ENCODE measurements around the gene PIK3R5.

PIK3R5 gene

GRCh38 chr17:8953156-8953885 lies 12.2 kb downstream of the PIK3R5 start:
- Histone ChIP-seq H2AFZ (ENCODE audit: low read depth) (no peak overlapping the region), H3K79me2 (ENCODE audit: insufficient read depth, low read depth) (no peaks in the 10 kb centered on the region), H3K4me1 (ENCODE audit: low read depth, poor library complexity, severe bottlenecking) (no peaks in the 10 kb centered on the region), H4K20me1 (ENCODE audit: insufficient read depth) (no peaks in the 10 kb centered on the region), H3K4me2 (no peak overlapping the region), H3K9ac (no peak overlapping the region), H3K27me3 (ENCODE audit: insufficient read depth, low read depth) (no peaks in the 10 kb centered on the region), H3K4me3 (IDR thresholded peaks at IDR 0.05; ENCODE audit: insufficient read depth, low read depth, low read length) (no peak overlapping the region), H3K27ac (no peak overlapping the region), H3K36me3 (ENCODE audit: insufficient read depth) (no peaks in the 10 kb centered on the region)
- TF ChIP-seq CTCF (conservative IDR thresholded peaks at IDR 0.05; ENCODE audit: low read depth, low read length) = no peak

- no peaks in the 10 kb centered on the region for H3K27me3 ChIP-seq (ENCODE audit: insufficient read depth, low read depth)
- no peaks in the 10 kb centered on the region for H4K20me1 ChIP-seq (ENCODE audit: insufficient read depth)
- H3K79me2 ChIP-seq (ENCODE audit: insufficient read depth, low read depth) = no peaks in the 10 kb centered on the region
- H3K4me1 ChIP-seq (ENCODE audit: low read depth, poor library complexity, severe bottlenecking) = no peaks in the 10 kb centered on the region
- no peak for TF ChIP-seq CTCF (conservative IDR thresholded peaks at IDR 0.05; ENCODE audit: low read depth, low read length)
- H3K4me2 ChIP-seq = no peak overlapping the region
- H3K27ac ChIP-seq = no peak overlapping the region
- H3K36me3 ChIP-seq (ENCODE audit: insufficient read depth) = no peaks in the 10 kb centered on the region
- H2AFZ ChIP-seq (ENCODE audit: low read depth) = no peak overlapping the region
- no peak overlapping the region for H3K4me3 ChIP-seq (IDR thresholded peaks at IDR 0.05; ENCODE audit: insufficient read depth, low read depth, low read length)
- H3K9ac ChIP-seq = no peak overlapping the region
These were observed 13.3 kb downstream of the PIK3R5 start for GRCh38 chr17:8952191-8952590.

GRCh38 chr17:8951206-8951605 lies 14.3 kb downstream of the PIK3R5 start:
- H3K4me1 ChIP-seq (ENCODE audit: low read depth, poor library complexity, severe bottlenecking) = no peaks in the 10 kb centered on the region
- no peak for TF ChIP-seq CTCF (conservative IDR thresholded peaks at IDR 0.05; ENCODE audit: low read depth, low read length)
- H3K79me2 ChIP-seq (ENCODE audit: insufficient read depth, low read depth) = no peaks in the 10 kb centered on the region
- H3K27me3 ChIP-seq (ENCODE audit: insufficient read depth, low read depth) = no peaks in the 10 kb centered on the region
- no peak overlapping the region for H3K27ac ChIP-seq
- H3K4me2 ChIP-seq = no peak overlapping the region
- H3K36me3 ChIP-seq (ENCODE audit: insufficient read depth) = no peaks in the 10 kb centered on the region
- no peak overlapping the region for H3K4me3 ChIP-seq (IDR thresholded peaks at IDR 0.05; ENCODE audit: insufficient read depth, low read depth, low read length)
- H4K20me1 ChIP-seq (ENCODE audit: insufficient read depth) = no peaks in the 10 kb centered on the region
- no peak overlapping the region for H3K9ac ChIP-seq
- no peak overlapping the region for H2AFZ ChIP-seq (ENCODE audit: low read depth)

- Histone ChIP-seq H3K36me3 (ENCODE audit: insufficient read depth) (no peaks in the 10 kb centered on the region), H3K79me2 (ENCODE audit: insufficient read depth, low read depth) (no peaks in the 10 kb centered on the region), H4K20me1 (ENCODE audit: insufficient read depth) (no peaks in the 10 kb centered on the region), H2AFZ (ENCODE audit: low read depth) (no peak overlapping the region), H3K27ac (no peak overlapping the region), H3K27me3 (ENCODE audit: insufficient read depth, low read depth) (no peaks in the 10 kb centered on the region), H3K4me1 (ENCODE audit: low read depth, poor library complexity, severe bottlenecking) (no peaks in the 10 kb centered on the region), H3K4me2 (no peak overlapping the region), H3K9ac (no peak overlapping the region), H3K4me3 (IDR thresholded peaks at IDR 0.05; ENCODE audit: insufficient read depth, low read depth, low read length) (no peak overlapping the region)
- no peak for TF ChIP-seq CTCF (conservative IDR thresholded peaks at IDR 0.05; ENCODE audit: low read depth, low read length)
These were observed 16.3 kb downstream of the PIK3R5 start for GRCh38 chr17:8949061-8949661.

Data from KMS-11 (cell line).